Hypothalamus (tissue), 51 donors: ENCODE data around the gene SELENOS.

Source experiments
- DNase-seq, 51 donors: peaks; one replicate each; lab custom pipeline; 2025; lab: John Stamatoyannopoulos, UW

Gene SELENOS

DNA sequence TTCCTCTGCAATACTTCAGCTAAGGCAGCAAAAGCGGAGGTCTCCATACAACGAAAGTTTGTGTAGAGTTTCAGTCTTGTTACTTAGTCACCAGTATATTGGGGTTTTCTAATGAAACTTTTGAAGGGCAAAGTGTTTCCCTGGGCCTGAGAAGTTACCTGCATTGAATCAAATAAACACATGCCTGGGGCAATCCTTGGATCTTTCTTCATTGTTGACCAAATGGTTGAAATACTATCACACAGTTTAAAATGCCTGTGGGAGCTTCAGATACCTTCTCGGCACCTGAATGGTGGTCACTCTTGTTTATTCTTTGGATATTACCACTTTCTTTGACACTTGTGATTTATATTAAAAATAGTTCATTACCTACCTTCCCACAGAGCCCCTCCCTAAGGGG, 24.4 kb downstream of the SELENOS start:
- no peak for DNase-seq

DNA sequence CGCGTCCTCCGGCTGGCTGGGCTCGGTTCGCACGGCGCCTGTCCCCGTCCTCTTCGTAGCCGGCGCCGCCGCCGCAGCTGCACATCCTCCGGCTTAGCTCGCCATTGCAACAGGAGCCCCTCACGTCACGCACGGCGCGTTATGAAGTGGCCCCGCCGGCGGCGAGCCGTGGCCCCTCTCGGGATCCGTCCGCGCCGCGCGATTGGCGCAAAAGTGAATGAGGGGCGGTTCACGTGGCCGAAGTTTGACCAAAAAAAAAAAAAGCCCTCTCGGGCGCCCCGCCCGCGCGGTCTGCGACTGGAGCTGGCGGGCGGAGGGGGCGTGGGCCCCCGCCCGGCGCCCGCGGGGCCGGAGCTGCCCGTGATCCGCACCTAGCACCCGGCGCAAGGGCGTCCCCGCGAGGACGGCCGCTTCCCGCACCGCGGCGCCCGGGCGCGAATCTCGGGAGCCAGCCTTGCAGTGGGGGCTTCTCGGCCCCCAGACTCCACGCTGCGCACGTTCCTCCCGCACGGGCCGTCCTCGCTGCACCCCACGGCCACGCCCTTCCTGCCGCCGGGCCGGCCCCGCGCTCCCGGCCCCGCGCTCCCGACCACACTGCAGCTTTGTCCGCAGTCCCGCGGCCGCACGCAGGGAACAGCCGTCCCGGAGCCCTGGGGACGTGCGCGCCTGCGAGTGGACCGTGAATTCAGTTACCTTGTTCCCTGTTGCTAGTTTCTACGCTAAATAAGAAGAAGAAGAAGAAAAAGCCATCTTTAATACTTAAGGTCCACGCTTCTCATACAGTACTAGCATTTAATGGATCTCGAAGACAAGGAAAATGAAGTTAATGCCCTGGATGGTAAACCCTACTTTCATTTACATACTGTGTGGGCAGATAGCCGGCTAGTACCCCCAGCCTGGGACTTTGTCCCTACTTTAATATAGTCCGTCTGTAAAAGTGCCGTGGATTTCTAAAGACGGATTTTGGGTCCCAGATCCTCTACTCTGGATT, 25.2 kb downstream of the SELENOS start, which contains the start of gene CHSY1:
Gene CHSY1, minus strand, starts transcription at position 219 of the 991 bp plus-strand sequence. CDS start 592 bp downstream, outside the sequence.
- DNase-seq: peak; percentile 45 to 93 (median 83)

DNA sequence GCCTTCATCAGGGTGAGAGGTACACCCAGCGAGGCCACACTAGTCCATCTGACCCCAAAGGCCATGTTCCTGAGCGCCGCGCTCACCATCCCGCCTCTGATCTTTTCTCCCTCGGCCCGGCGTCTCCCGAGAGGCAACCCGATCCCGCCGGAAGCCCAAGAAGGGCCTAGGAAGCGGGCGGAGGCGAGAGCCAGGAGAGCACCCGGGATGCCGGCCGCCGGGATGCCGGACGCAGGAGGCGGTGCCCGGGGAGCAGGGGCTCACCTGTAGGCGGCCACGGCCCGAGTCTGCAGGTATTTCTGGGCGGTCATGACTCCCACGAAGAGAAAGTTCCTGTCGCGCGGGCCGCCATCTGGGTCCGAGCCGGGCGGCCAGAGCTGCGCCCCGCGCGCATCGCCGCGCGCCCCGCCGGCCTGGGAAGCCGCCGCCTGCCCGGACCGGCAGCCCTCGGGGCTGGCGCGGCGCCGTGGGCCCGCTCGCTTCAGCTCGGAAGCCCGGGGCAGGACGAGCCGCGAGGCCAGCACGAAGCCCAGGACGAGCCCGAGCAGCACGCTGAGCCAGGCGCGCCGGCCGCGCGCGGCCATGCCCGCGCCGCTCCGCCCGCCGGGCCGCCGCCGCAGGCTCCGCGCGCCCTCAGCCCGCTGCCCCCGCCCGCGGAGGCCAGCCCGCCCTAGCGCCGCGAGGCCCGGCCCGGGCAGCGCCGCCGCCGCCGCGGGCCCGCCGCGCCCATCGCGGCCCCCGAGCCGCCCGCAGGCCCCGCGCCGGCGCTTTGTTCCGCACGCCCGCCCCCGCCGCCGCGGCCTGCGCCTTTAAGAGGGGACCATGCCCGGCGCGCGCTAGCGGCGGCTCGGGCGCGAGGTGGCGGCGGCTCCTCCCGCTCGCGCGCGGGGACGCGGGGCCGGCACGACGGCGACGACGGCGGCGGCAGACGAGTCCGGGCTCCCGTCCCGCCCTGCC, 26.1 kb downstream of the SELENOS start:
- peak in 5 of 51 donors; percentile 11 to 80 (median 67) for DNase-seq

DNA sequence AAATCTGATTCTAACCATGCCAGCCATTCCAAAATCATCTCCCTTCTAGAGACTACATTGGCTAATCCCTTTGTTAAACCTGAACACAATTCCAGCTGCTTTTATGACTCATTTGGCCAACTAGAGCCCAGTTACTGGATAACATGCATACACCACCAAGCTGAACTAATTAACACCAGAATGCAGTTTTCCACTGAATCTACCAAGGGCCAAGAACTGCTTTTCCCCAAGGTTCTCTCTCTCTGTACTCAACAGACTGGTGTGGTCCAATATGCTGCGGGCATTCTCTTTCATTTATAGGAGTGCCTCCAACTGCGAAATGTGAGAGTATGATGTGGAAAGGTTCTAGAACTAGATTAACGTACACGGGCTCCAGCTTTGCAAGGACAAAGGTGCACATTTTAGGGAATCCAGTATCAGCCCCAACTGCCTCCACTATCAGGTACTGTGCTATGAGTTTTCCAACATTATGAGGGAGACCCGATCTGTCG, 26.9 kb downstream of the SELENOS start:
- no peak for DNase-seq

DNA sequence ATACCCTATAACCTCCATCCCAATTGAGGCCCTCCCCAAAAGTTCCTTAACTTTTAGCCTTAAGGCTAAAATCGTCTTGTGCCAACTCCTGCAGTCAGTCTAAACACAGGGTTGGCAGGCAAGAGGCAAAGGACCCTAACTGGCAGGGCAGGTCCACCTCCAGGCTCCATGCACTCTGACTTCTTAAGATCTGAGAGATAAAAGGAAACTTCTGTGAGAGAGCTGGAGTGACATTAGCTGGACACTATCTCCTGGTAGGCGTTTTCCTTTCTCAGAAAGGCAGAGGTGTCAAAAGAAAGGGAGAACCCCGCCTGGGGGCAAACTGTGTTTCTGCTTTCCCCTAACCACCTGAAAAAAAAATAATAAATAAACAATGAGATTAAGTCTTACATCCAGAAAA, 29.0 kb downstream of the SELENOS start:
- no peak for DNase-seq

DNA sequence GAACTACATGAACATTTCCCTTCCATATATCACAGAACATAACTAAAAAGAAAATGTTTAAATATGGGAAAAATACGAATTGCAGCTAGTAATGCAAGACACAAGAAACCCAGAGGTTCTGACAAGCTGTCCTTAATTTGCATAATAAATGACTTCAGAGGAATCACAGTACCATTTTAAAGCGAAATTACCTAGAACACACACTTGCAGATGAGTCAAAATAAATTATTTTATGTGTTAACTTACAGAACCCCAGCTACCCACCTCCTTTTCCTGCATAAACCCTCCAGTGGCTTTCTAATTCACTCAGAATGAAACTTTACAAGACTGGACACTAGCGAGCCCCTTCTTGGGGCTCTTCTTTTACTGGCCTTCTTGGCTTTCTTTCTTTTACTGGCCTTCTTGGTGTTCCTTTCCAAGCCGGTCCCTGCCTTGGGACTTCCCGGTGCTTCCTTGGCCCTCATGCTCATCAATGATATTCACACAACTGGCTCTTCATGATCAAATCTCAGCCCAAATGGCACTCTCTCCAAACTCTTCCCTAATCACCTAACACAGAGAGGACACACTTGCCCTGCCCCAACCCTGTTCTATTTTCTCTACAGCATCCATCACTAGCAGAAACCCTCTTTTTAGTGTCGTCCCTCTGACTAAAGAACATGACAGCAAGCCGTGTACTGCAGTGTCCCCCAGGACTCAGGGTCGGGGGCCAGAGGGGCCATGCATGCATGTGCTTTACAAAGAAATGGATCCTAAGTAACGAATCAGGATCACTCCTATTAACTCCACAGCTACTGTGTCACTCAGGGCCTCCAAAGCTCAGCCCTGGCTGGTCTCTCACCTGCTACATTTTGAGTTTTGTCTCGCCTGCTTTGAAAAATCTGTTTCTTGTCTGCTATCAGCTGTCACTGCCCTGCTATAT, 30.2 kb downstream of the SELENOS start:
- no peak for DNase-seq

DNA sequence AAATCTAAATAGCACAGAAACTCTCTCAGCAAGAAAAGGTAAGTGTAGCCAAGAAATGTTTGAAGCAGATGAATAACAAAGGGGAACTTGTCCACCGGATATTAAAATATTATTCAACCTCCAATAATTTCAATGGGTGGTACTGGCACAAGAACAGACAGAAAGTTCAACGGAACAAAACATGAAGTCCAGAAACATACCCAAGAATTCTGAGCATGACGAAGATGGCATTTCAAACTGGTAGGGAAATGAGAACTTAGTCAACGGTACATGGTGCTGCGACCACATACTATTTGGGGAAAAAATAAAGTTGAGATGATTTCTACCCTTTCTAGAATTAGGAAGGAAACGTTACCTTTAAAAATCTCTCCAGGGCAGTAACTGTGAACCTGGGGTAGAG, 30.9 kb downstream of the SELENOS start:
- DNase-seq: no peak

DNA sequence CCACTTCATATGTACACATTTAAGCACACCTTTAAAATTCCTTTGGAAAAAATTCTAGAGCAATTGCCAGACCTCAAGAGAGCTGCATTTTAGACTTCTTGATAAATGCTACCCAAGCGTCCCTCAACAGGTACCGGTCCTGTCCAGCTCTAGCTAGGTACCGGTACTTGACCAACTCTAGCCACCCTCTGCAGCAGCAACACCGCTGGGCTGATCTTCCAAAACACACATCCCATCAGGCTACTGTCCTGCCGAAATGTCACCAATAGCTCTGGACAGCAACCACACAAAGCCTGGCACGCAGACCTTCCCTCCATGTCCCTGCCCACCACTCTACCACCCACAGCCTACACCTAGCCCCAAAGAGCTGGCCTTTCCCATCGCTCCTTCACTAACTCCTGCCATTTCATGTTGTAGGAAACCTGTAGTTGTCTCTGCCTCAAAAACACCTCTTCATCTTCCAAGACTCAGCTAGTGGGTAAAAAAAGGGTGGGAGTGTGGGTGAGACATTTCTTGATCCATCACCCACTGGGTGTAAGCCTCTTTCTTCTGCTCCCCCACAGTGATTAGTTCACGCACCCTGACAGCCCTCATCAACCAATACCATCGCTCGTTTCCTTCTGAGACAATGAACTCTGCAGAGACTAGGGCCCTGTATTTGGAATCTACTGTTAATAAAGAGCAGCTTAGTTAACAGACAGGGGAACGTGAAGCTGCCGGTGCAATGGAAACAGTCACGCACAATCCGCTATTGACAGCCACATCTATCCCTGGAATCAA, 32.2 kb downstream of the SELENOS start:
- no peak for DNase-seq

DNA sequence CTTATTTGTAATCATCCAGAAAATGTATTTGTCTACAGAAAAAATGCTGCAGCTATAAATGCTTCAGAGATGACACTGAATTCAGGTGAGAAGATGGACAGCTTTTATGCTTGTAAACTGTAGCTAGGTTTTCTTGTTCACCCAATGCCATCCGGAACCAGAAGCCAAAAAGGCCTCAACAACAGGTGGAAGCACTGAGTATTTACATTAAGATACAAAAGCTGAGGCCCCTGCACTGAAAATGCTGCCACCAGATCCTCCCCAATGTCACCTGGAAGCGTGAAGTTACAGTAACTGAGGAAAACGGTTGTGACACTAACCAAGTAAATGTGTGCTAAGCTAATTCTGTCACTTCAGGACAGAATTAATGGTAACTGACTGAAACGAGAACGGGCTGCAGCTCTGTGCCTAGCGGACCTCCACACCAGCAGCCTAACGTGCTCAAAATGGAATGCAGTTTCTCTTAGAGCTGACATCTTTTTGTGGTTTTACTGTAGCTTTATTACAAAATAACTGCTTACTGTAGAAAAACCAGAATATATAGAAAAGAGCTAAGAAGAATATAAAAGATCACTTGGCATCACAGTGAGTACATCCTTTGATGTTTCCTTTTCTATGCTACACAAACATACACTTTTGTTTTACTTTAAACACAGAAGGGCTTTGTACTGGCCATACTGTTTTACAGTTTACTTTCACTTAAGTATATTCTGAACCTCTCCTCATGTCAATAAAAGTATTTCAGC, 33.1 kb downstream of the SELENOS start:
- no peak for DNase-seq

DNA sequence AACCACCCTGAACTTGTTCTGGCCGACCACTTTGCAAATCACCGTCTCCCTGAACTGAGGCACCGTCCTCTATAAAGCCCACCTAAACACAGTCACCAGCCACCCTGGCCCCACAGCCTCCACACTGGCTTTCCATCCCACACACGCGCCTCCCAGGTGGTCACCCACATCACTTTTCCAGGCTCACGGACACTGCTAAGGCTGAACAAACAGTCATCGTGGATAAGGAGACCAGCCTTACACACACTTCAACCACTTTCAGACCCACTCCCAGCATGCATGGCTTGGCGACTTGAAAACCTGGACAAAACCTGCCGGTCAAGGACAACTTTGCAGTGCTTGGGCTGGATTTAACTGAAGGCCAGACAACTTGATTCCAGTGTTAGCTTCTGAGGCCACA, 33.9 kb downstream of the SELENOS start:
- DNase-seq: no peak

DNA sequence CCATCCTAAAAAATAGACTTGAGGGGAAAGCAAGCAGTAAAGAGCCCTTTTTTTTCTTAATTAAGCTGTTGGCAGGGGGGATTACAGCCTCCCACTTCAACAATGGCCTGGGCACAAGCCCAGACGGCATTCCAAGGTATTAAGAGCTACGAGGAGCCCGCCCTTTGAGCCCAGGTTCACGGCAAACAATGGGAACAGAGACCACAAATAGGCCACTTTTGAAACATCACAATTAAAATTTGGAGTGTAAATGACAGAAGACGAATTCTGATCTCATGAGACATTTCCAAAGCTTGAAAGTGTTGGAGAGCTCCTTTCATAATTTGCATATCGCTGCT, 34.3 kb downstream of the SELENOS start:
- no peak for DNase-seq

DNA sequence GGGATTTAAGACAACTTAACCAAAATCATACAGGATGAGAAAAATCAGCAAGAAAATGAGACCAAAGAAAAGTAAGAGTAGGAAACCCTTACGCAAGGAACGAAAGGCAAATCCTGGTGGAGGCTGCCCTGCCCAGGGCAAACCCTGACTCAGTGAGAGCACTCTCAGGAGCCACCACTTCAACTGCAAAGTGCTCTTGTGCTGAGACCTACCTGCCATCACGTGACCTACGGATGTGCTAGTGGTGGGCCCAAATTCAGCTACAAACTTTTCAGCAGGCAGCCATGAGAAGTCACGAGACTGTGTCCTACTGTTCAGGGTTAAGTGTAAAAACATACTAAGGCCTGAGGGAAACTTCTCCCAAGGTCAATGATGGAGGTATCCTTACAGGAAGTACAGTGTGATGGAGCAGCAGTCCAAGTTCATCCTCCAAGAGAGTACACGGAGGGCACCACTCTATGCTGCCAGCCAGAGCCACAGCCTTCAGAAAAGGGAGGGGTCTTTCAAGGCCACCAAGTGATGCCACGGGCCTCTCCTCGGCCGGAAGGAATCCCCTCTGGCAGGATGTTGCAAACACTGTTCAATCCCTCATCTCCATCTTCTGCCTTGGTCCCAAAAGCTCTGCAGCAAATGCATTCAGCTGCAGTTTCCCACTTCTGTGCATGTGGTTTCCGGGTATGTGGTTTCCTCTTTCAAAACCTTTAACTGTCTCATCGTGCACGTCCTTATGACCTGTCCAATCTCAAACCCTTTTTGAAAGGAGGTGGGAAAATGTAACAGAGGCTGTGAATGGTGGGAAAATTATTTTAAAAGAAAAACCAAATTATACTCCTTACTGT, 34.9 kb downstream of the SELENOS start:
- DNase-seq: no peak

DNA sequence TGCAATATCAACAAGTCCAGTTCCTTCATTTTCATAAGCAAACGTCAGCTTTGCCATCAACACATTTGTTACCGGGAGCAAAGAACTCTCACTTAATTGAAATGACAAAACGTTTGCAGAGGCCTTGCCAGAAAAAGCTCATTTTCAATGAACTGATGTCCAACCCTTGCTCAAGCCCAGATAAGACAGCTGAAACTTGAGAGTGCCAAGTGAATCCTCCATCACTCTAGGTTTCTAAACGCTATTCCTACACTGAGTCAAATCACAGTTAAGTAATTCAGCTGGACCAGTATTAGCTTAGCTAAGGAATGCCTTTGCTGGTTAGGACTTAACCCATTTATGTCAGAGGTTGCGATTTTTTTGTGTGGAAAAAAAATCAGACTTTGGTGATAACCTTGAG, 36.9 kb downstream of the SELENOS start:
- DNase-seq: no peak

DNA sequence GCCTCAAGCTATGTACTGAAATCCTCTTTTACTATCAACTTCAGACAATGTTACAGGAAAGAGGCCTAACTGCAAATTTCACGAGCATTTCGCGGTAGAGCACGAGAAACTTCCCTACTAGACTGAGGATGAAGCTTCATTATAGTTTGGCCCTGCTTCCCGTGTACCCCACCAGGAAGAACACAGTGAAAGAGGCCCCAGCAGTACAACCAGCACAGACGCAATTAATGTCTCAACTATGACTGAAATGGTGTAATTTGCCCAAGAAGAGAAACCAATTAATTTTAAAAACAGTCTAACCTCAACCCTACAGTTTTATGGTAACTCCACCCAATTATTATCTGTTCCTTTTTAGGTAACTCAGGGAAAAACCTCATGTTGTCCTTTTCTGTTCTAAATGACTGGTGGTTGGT, 37.6 kb downstream of the SELENOS start:
- no peak for DNase-seq

DNA sequence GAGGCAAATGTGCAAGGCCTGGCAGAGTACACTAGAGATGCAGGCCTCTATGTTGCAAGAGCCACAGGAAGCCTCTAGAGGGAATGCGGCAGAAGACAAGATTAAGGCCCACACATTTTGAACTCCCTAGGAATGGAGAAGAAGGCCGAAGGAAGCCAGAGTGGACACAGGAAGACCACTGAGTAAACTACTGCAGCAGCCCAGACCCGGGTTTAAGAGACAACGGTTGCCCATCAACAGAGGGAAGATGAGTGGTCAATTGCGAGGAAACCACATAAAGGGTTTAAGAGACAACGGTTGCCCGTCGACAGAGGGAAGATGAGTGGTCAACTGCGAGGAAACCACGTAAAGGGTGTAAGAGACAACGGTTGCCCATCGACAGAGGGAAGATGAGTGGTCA, 40.0 kb downstream of the SELENOS start:
- DNase-seq: no peak

DNA sequence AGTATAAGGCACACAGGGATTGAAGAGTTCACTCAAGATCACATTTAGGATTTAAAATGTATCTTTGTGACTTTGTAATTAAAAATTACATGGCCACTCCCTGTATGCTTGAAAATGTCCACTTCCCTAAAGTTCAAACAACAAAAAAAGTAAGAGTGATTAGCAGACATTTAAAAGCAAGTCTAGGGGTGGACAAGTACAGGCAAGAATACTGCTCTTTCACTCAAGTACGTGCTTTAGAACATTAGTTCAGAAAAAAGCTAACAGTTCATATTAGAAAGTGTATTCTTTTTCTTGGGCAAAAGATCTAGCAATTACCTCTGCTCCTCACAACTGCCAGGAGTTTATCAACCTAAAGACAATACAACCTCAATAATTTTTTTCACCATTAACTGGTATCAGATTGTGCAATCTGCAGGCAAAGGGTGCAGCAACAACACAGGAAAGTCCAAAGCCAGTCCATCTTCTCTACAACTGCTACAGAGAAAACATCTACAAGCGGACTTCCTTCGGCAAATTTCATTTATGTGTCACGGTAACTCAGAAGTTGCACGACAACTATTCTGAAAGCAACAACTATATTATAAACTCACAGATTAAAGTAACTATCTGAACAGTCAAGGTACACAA, 43.5 kb downstream of the SELENOS start:
- DNase-seq: no peak

DNA sequence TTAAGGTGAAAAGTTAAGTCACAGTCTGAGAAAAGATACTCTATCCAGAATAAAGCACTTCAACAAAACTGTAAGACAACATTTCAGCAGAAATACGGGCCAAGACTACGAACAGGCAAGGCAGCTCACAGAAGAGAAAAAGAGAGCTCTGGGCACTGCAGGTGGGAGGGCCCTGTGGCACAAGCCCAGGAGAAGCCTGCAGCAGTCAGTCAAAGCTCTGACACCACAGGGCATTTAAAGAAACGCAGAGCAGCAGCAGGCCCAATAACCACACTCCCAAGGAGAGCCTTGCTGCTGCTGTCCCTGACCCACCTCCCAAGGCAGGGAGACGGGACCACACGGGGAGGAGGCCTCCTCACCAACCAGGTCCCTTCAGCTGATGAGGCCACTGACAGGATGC, 44.6 kb downstream of the SELENOS start:
- DNase-seq: peak in 6 of 51 donors; percentile 16 to 41 (median 21)
